HG03460 (cell line): Measurements from ENCODE around the gene LGALS7.
"Not testable (repeated sequence)": the region's sequence is repeated elsewhere in the genome, so short reads cannot be mapped to it uniquely, and the experiment has no call there.

Experiments
- ATAC-seq: cut with Tn5 transposase; IDR thresholded peaks from one replicate; pipeline ENCODE4 v1.9.1; 2021; ENCODE audit not compliant: unreplicated experiment

The LGALS7 gene

DNA sequence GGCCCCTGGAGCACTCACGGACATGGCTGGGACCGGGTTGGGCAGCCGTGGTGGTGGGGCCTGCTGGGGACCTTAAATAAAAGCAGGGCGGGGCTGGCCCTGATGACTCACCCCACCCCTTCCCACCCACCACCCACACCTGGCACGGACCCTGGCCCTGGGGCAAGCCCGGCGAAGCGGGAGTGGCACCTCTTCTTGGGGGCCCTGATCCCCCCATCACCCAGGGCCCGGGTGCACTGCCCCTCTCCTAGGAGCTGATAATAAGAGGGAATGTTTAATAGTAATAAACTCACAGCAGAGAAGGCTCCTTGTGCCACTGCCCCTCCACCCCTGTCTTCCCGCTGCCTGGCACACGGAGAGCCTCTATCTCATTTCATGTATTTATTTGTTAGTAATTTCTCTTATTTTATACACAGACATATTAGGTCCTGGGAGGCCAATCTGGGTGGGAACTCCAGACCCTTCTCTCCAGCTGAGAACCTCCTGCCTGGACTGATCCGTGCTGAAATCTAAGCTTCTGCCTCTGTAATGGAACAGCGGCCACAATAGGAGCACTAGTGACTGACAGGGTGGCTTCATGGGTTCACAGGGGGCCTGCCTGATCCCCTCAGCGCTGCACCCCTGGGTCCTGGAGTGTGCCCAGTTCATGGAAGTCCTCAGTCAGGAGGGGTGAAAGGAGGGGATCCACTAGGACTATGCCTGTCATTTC, at the start of gene LGALS7:
Gene LGALS7, minus strand, starts transcription at position 49 of the 709 bp plus-strand sequence. Its CDS starts 25 bp downstream, at position 24.
- no peak for ATAC-seq

DNA sequence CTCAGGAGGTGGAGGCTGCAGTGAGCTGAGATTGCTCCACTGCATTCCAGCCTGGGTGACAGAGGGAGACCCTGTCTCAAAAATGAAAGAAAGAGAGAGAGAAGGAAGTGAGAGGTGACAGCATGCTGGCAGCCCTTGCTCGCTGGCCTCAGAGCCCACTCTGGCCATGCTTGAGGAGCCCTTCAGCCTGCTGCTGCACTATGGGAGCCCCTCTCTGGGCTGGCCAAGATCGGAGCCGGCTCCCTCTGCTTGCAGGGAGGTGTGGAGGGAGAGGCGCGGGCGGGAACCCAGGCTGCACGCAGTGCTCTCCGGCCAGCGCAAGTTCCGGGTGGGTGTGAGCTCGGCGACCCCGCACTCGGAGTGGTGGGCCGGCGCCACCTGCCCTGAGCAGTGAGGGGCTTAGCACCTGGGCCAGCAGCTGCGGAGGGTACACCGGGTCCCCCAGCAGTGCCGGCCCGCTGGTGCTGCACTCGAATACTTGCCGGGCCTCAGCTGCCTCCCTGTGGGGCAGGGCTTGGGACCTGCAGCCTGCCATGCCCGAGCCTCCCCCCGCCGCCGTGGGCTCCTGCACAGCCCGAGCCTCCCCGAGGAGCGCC, 48.0 kb upstream of the LGALS7 start:
- ATAC-seq, result not testable (repeated sequence)

DNA sequence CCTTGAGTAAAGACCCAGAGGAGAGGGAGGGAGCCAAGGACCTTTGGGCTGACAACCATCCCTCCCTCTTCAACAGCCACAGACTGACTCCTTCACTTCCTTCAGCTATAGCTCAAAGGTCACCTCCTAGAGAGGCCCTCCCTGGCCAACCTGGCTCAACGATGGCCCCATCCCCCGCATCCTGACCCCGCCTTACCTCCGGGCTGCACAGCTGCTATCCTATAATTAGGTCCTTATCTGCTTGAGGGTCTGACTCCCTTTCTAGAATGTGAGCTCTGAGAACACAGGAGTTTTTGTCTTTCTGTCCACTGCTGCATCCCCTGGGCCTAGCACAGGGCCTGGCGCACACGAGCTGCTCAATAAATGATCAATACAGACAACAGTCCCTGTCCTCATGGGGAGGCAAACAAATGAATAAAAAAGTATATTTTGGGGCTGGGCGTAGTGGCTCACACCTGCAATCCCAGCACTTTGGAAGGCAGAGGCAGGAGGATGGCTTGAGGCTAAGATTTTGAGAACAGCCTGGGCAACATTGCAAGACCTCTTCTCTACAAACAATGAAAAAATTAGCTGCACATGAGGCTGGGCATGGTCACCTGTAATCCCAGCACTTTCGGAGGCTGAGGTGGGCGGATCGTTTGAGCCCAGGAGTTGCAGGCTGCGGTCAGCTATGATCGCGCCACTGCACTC, 46.1 kb upstream of the LGALS7 start:
- ATAC-seq, result no peak

DNA sequence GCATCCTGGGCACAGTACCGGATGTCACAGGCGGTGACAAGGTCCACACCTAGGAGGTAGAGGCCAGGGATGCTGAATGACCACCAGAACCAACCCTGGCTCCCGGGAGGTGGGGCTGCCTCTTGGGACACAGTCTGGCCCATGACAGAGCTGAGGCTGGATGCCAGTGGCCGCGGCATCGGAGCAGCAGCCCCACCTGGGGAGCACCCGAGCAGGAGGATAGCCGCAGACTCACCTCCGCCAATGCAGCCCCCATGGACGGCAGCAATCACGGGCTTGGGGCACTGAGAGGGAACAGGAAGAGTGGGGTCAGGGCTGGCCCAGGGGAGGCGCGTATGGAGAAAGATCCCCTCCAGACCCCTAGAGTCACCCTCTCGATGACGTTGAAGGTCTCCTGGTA, 43.8 kb upstream of the LGALS7 start:
- no peak for ATAC-seq

DNA sequence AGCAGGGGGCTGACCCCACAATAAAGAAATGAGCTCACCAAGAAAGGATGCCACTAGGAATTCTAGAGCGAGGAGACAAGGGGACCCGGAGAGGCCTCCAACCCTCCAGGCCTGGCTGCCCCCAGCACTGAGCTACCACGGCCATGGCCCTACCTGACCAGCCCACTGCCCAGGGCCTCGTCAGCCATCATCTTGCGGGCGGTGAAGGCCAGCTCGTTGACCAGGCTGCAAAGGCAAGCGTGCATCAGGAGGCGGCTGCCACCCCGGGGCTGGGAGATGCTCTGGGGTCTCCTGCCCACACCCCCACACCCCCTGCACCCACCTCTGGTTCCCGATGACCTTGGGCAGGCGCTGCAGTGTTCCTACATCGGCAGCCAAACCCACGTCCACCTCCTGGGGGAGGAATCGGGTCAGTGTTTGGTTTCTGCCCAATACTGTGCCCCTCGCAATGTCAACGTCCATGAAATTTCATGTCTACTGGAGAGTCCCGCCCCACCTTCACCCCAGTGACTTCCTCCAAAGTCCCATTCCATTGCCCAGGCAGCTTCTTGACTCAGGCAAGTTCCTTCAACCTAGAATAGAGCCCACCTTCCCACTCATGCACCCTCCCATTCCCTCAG, 42.9 kb upstream of the LGALS7 start:
- ATAC-seq, result no peak

DNA sequence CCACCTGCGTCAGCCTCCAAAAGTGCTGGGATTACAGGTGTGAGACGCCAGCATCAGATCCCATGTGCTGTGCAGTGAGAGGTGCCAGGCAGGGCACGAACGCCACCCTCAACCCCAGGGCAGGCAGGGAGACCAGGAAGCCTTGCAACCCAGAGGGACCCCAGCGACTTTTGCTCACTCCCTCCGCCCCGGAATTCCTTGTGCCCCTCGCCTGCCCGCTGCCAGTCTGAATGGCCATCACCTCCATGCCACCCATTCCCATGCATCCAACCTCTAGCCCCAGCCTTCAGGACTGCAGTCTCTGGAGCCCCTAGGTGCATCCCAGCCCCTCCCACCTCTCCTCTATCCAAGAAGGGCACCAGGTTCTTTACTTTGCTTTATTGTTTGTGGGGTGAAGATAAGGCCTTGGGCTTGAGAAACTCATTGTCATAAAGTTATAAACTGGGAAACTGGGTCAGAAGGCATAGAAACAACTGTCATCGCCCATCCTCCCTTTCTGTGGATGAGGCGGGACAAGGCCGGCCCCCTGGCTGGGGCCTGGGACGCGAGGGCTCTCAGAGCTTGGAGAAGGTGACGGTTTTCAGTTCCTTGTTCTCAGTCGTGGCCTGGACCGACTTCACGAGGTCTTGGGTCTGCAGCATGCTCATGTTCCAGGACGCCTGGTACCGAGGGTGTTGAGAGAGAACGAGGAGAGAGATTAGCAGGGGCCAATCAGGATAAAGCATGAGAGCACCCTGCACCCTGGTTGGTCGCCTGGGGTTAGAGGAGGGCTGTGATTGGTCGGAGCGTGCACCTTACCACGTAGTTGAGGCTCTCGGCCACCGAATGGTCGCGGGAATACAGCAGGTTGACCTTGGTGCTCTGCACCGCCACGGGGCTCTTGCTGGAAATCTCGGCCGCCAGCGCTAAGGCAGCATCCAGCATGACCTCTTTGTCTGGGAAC, 42.0 kb upstream of the LGALS7 start:
- ATAC-seq, result no peak

DNA sequence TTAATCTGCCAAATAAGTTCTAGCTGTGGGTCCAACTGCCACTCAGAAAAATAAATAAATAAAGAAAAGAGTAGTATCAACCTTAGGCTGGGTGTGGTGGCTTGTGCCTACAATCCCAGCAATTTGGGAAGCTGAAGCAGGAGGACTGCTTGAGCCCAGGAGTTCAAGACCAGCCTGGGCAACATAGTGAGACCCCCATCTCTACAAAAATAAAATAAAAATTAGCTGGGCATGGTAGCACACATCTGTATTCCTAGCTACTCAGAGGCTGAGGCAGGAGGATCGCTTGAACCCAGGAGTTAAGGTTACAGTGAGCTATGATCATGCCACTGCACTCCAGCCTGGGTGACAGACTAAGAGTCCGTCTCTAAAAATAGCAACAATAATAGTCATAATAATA, 40.6 kb upstream of the LGALS7 start:
- ATAC-seq, result not testable (repeated sequence)

DNA sequence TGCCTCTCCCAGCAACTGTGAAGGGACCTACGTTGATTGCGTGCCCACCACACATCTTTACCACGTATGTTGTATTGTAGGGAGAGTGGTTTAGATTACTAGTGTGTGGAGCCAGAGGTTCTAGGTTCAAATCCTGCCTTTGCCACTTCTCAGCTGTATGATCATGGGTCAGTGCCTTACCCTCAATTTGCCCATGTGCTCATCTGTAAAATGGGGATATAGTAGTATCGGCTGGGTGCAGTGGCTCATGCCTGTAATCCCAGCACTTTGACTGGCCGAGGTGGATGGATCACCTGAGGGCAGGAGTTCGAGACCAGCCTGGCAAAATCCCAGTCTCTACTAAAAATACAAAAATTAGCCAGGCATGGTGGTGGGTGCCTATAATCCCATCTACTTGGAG, 40.0 kb upstream of the LGALS7 start:
- no peak for ATAC-seq

DNA sequence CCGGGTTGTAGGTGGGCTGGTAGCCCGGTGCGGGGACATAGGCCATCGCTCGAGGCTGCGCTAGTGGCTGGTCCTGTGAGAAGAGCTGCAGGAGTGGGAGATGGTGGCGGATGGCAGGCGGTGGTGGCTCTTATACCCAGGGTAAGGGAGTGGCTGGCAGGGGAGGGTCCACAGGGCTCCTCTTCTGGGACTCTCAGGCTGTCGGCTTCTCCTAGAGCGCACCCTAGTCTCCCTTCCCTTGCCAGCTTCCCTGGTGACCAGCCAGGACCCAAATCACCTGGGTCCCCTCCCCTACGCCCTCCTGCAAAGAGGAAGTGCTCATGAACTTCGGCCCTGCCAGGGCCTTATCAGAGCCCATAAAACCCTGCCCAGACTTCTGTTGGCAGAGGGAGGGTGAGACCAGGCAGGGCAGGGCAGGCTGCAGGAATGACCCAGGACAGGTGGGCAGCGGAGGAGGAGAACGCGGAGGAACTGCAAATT, 39.6 kb upstream of the LGALS7 start, which contains the start of gene LGALS4:
Gene LGALS4, minus strand, starts transcription at position 105 of the 480 bp plus-strand sequence. Its CDS starts 59 bp downstream, at position 46.
- ATAC-seq, result no peak

DNA sequence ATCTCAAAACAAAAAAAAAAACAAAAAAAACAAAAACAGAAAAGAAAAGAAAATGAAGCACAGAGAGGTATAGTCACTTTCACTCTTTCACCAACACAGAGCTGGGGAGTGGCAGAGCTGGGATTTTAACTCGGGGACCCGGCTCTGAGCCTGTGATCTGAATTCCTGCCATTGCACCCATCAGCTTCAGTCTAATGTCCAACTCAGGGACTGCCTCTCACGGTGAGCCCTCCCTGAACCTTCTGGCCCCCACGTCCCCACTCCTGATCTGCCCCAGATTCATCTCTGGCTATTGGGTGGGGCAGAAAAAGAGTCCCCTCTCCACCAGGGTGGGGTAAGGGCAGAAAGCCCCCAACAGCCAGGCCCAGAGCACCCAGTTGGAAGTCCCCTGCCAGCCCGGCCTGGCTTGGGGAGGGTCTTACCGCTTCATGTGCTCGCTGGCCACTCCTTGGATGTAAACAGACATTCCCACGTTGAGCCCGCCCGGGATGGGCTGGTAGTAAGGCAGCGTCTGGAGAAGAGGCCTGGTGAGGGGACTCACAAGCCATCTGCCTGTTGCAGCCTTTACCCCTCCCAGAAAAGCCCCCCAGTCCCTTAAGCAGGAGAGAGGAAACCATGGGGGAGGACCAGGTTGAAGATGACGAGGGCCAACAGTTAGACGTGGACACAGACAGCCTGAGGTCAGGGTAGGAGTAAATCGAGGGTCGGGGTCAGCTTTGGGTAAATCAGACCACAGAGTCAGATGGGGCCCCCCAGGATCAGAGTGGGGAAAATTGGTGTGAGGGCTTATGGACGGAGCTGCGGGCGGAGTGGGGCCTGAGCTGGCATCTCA, 38.9 kb upstream of the LGALS7 start:
- no peak for ATAC-seq

DNA sequence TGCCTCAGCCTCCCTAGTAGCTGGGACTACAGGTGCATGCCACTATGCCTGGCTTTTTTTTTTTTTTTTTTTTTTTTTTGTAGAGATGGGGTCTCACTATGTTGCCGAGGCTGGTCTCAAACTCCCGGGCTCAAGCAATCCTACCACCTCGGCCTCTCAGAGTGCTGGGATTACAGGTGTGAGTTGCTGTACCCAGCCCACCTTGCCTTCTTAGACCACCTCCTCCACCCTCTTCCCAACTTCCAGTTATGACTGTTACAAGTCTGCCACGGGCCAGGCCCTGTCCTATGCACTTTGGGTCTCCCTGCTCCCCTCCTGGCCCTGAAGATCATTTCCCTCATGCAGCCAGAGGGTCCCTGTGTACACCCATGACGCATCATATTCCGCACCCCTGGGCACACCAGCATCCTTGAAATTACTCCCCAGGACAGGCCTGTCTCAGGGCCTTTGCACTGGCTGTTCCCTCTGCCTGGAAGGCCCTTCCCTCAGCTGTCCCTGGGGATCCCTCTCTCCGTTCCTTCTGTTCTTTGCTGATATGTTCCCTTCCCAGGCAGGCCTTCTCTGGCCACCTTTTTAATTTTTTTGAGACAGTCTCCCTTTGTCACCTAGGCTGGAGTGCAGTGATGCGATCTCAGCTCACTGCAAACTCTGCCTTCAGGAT, 36.4 kb upstream of the LGALS7 start:
- no peak for ATAC-seq

DNA sequence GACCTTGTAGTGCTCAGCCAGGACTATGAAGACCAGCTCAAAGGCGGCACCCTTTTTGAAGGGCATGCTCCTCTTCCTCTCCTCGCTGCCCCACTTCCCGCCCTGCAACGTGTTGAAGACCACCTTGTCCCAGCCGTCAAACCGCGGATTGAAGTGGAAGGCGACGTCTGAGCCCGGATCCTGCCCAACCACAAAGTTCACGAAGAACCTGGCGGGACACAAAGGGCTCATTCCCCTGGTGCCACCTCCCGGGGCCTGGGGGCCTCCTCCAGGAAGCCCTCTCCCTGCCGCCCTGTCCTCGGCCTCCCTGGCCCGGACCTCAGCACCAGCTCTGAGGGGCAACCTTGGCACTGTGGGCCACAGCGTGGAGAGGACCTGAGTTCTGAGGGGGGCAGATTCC, 35.4 kb upstream of the LGALS7 start:
- no peak for ATAC-seq

DNA sequence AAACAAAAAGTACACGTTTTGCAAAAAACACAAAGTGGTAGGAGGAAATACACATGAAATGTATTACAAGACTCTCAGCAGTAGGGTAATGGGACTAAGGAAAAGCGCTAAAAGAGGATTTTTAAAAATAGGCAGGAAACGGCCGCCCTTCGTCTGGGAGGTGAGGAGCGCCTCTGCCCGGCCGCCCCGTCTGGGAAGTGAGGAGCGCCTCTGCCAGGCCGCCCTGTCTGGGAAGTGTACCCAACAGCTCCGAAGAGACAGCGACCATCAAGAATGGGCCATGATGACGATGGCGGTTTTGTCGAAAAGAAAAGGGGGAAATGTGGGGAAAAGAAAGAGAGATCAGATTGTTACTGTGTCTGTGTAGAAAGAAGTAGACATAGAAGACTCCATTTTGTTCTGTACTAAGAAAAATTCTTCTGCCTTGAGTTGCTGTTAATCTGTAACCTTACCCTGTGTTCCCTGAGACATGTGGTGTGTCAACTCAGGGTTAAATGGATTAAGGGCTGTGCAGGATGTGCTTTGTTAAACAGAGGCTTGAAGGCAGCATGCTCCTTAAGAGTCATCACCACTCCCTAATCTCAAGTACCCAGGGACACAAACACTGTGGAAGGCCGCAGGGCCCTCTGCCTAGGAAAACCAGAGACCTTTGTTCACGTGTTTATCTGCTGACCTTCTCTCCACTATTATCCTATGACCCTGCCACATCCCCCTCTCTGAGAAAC, 34.2 kb upstream of the LGALS7 start:
- ATAC-seq, result not testable (repeated sequence)

DNA sequence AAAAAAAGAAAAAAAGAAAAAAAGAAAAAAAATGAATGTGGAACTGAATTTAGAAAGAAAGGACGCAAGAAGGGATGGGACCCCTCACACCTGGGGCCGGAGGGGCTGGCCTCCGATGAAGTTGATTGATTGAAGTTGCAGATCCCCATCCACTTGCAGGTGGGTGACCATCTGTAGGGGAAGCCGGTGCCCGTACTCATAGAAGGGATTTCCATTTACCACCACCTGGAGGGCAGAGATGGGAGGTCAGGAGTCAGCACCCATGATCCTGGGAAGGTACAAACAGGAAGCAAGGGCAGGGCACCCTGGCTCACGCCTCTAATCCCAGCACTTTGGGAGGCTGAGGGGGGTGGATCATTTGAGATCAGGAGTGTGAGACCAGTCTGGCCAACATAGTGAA, 33.1 kb upstream of the LGALS7 start:
- ATAC-seq, result no peak

DNA sequence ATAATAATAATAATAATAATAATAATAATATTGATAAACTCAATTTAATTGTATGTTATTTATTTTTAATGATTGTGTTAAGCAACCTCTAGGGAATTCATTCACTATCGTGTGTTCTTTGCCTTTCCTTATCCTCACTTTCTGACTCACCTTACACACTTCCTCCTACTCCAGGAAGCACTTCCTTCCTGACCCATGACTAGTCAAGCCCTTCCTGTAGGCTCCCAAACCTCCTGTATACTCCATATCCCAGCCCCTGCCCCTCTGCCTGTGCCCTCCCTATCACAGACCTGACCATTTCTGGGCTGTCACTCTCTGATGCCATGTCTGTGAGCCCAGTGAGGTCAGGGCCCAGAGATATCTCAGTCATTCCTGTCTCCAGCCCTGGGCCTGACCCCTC, 31.9 kb upstream of the LGALS7 start:
- ATAC-seq, result no peak

DNA sequence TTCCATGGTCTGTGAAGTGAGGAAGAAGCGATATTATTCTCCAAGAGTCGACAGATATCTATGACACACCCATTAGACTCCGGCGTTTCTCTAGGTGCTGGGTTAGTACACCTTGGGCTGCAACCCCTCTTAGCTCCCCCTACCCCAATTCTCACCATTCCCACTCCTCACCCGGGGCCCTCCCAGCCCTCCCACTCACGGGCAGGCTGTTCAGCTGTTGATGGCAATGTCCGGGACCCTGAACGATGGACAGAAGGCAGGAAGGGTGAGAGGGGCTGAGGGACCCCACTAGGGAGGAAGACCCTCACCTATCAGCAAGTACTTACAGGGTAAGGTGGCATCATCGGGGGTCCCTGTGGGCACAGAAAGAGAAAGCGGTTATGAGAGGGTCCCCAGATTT, 30.2 kb upstream of the LGALS7 start:
- no peak for ATAC-seq

DNA sequence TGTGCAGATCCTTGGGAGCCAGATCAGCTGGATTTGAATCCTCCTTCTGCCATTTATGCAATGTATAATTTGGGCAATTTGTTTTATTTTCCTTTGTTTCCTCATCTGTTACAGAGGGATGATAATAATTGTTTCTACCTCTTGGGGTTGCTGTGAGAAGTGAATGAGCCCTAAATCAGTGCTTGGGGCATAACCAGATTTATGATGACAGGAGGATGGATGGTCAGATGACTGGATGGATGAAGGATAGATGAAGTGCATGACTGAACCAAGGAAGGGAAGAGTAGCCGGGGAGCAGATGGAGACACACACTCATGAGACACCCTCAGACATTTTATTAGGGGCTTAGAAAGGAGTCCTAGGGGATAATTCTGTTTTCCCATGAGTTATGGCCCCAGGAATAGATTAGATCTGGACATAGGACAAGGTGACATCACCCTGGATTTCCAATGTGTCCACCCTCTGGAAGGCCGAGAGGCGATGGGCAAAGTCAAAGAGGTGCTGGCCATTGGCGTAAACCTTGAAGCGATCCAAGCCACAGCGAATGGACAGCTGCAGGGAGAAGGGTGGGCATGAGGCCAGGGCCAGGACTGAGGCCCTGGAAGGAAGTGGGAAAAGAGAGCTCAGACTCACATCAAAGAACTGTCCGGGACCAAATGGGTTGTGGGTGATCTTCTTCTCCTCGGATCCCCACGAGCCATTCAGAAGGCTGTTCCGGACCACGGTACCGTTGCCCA, 28.2 kb upstream of the LGALS7 start:
- ATAC-seq, result no peak
